Hepatocyte (in vitro differentiated cells): ENCODE data around the gene CLSTN1. TPM values are rescaled to one million over a fixed set of nuclear protein-coding genes. Genes with fewer than 3 reads are reported as not detected.

Experiments used
- DNase-seq: peaks from one replicate; pipeline ENCODE4 v3.0.0-alpha.2; 2016; ENCODE audit warnings: low spot score
- H2AFZ ChIP-seq: fragments of 200-600 bp; sonication (generic); 2 replicates; pipeline ENCODE4 v1.6.0; 2016; ENCODE audit warnings: antibody characterized with exemption, mild to moderate bottlenecking
- H3K27ac ChIP-seq: fragments of 200-600 bp; sonication (generic); 2 replicates; pipeline ENCODE4 v1.5.1; 2016; ENCODE audit warnings: mild to moderate bottlenecking
- H3K27me3 ChIP-seq: fragments of 200-600 bp; sonication (generic); 2 replicates; pipeline ENCODE4 v1.6.1; 2016
- H3K36me3 ChIP-seq: fragments of 200-600 bp; sonication (generic); replicated peaks from 2 replicates; pipeline ENCODE4 v1.5.1; 2016; ENCODE audit warnings: low read depth; ENCODE audit not compliant: insufficient read depth
- H3K4me1 ChIP-seq: fragments of 200-600 bp; sonication (generic); 2 replicates; pipeline ENCODE4 v1.5.1; 2016; ENCODE audit warnings: mild to moderate bottlenecking, moderate library complexity; ENCODE audit not compliant: insufficient read depth
- H3K4me2 ChIP-seq: fragments of 200-600 bp; sonication (generic); 2 replicates; pipeline ENCODE4 v1.6.0; 2016
- H3K4me3 ChIP-seq: fragments of 200-600 bp; sonication (generic); 2 replicates; pipeline ENCODE4 v1.5.1; 2016; ENCODE audit warnings: mild to moderate bottlenecking
- H3K79me2 ChIP-seq: fragments of 200-600 bp; sonication (generic); 2 replicates; pipeline ENCODE4 v1.6.0; 2017; ENCODE audit warnings: mild to moderate bottlenecking
- H3K9me2 ChIP-seq: fragments of 200-600 bp; sonication (generic); replicated peaks from 2 replicates; pipeline ENCODE4 v1.6.0; 2017; ENCODE audit warnings: mild to moderate bottlenecking; ENCODE audit not compliant: insufficient read depth
- H3K9me3 ChIP-seq: fragments of 200-600 bp; sonication (generic); 2 replicates; pipeline ENCODE4 v1.5.1; 2016; ENCODE audit warnings: low read depth, mild to moderate bottlenecking
- H4K20me1 ChIP-seq: fragments of 200-600 bp; sonication (generic); 2 replicates; pipeline ENCODE4 v1.6.0; 2016; ENCODE audit warnings: mild to moderate bottlenecking; ENCODE audit not compliant: insufficient read depth, poor library complexity, severe bottlenecking
- EZH2 ChIP-seq: fragments of 200-600 bp; sonication (generic); IDR thresholded peaks from 2 replicates; pipeline ENCODE4 v1.6.1; 2016; ENCODE audit warnings: antibody characterized with exemption, mild to moderate bottlenecking, borderline replicate concordance
- EZH2phosphoT487 ChIP-seq: fragments of 200-600 bp; sonication (generic); IDR thresholded peaks from one replicate; pipeline ENCODE4 v1.6.1; 2018; ENCODE audit warnings: antibody characterized with exemption, mild to moderate bottlenecking, low read depth, moderate library complexity; ENCODE audit not compliant: unreplicated experiment, severe bottlenecking
- WGBS: methylation state at CpG from one replicate; pipeline ENCODE4 v1.1.6; 2016; ENCODE audit warnings: low lambda C conversion rate; ENCODE audit errors: missing lambda C conversion rate; 5-methylcytosine and 5-hydroxymethylcytosine counted together
- polyA plus RNA-seq: library from polyadenylated mRNA; unstranded; fragments of >200 nt; fragmentation: Nextera tagmentation; extraction: Ambion mirVana; gene quantifications from 2 replicates; pipeline ENCODE4 v1.2.1, GENCODE V29; 2016
- total RNA-seq: library from RNA; depleted of rRNA; stranded (reverse); fragments of >200 nt; gene quantifications from 2 replicates; pipeline ENCODE4 v1.2.3, GENCODE V29; 2014
- TF ChIP-seq, protein P1 (sequence below): fragments of 200-600 bp; sonication (generic); IDR thresholded peaks from 2 replicates; pipeline ENCODE4 v1.5.1; 2016; ENCODE audit warnings: antibody characterized with exemption, mild to moderate bottlenecking; ENCODE audit not compliant: poor library complexity

CLSTN1 gene
- total and polyA plus RNA-seq, 2 experiments from 2014 or later, result 47.7 to 74.2 TPM

DNA sequence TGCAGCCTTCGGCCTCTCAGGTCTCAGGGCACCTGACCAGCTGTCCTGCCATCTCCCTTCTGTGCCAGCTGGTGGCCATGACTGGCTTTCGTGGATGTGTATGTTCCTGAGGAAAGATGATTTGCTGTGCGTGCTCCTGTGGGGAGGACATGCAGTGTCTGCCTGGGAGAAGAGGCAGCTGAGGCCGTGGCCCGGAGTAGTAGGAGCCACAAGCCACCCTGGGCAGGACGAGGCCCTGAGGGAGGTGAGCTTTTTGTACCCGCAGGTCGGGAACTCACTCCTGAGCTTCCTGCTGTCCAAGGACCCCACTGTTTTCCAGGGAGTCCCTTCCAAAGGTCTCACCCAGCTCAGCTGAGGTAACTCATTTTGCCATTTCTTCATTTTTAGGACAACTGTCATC is 113.7 kb downstream of the CLSTN1 start:
- Histone ChIP-seq H3K27ac (no peak overlapping the region), H3K4me1 (no peaks in the 10 kb centered on the region), H3K79me2 (no peaks in the 10 kb centered on the region), H2AFZ (no peak overlapping the region), H3K9me2 (no peaks in the 10 kb centered on the region), H3K9me3 (no peaks in the 10 kb centered on the region), H4K20me1 (no peaks in the 10 kb centered on the region), H3K4me2 (no peak overlapping the region), H3K4me3 (no peak overlapping the region), H3K36me3 (no peaks in the 10 kb centered on the region), H3K27me3 (no peaks in the 10 kb centered on the region)
- DNase-seq, result no peak
- 92% methylated on average over 8 of the region's 8 CpGs for WGBS
- no peak for TF ChIP-seq EZH2
- TF ChIP-seq, protein P1, sequence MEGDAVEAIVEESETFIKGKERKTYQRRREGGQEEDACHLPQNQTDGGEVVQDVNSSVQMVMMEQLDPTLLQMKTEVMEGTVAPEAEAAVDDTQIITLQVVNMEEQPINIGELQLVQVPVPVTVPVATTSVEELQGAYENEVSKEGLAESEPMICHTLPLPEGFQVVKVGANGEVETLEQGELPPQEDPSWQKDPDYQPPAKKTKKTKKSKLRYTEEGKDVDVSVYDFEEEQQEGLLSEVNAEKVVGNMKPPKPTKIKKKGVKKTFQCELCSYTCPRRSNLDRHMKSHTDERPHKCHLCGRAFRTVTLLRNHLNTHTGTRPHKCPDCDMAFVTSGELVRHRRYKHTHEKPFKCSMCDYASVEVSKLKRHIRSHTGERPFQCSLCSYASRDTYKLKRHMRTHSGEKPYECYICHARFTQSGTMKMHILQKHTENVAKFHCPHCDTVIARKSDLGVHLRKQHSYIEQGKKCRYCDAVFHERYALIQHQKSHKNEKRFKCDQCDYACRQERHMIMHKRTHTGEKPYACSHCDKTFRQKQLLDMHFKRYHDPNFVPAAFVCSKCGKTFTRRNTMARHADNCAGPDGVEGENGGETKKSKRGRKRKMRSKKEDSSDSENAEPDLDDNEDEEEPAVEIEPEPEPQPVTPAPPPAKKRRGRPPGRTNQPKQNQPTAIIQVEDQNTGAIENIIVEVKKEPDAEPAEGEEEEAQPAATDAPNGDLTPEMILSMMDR, result no peak
- no peak for TF ChIP-seq EZH2phosphoT487

DNA sequence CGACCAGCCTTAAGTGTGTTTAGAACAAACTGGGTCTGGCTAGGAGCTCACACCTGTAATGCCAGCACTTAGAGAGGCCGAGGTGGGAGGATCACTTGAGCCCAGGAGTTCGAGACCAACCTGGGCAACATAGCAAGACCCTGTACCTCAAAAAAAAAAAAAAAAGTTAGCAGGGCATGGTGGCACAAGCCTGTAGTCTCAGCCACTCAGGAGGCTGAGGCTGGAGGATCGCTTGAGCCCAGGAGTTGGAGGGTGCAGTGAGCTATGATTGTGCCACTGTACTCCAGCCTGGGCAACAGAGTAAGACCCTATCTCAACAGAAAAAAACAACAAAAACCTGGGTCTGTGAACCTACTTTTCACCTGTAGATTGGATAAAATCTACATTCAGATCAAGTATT is 117.6 kb downstream of the CLSTN1 start:
- no peak for DNase-seq
- no peaks in the 10 kb centered on the region for H3K27me3 ChIP-seq

DNA sequence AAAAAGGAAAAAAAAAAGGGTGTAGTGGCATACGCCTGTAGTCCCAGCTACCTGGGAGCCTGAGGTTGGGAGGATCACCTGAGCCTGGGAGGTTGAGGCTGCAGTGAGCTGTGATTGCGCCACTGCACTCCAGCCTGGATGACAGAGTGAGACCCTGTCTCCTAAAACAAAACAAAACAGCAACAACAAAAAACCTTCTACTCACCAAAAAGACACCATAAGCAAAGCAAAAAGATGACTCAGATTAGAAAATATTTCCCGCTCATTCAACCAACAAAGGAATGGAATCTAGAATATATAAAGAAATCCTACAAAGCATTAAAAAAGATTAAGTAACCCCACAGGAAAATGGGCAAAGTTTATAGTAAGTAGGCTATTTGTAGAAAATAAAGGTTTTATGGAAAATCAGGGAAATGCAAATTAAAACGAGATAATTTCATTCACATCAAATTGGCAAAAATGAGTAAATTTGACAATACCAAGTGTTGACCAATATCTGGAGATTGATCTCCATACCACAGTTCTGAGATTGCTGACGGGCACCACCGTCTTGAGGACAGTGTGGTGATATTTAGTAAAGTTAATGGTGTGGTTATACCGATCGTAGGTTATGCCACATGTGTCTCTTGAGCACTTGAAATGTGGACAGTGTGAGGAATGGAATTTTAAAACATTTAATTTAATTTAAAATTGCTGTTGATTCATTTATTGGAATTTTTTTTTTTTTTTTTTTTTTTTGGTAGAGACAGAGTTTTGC is 118.2 kb downstream of the CLSTN1 start:
- Histone ChIP-seq H3K4me2 (no peak overlapping the region), H3K4me1 (no peaks in the 10 kb centered on the region), H4K20me1 (no peaks in the 10 kb centered on the region), H3K36me3 (no peaks in the 10 kb centered on the region), H3K4me3 (no peak overlapping the region), H2AFZ (no peak overlapping the region), H3K27me3 (no peaks in the 10 kb centered on the region), H3K9me2 (no peaks in the 10 kb centered on the region), H3K79me2 (no peaks in the 10 kb centered on the region), H3K9me3 (no peaks in the 10 kb centered on the region), H3K27ac (no peak overlapping the region)
- no peak for DNase-seq
- 89% methylated on average over 8 of the region's 8 CpGs for WGBS
- TF ChIP-seq EZH2 (no peak), EZH2phosphoT487 (no peak)
- TF ChIP-seq, protein P1, result no peak

More for the DNA sequence above, 117.6 kb downstream of the CLSTN1 start:
- WGBS, result 90% methylated on average over 4 of the region's 4 CpGs
- H3K9me3 ChIP-seq, result no peaks in the 10 kb centered on the region
- H3K27ac ChIP-seq, result no peak overlapping the region
- H3K79me2 ChIP-seq, result no peaks in the 10 kb centered on the region
- no peak overlapping the region for H3K4me3 ChIP-seq
- no peaks in the 10 kb centered on the region for H3K36me3 ChIP-seq
- H3K4me2 ChIP-seq, result no peak overlapping the region
- H3K9me2 ChIP-seq, result no peaks in the 10 kb centered on the region
- no peaks in the 10 kb centered on the region for H3K4me1 ChIP-seq
- H4K20me1 ChIP-seq, result no peaks in the 10 kb centered on the region
- no peak overlapping the region for H2AFZ ChIP-seq
- no peak for TF ChIP-seq EZH2phosphoT487
- TF ChIP-seq EZH2, result no peak
- TF ChIP-seq, protein P1, result no peak
